GM12801 (cell line): Measurements from ENCODE around the gene SP1.

Source experiments
- TF ChIP-seq, protein P1 (sequence below): IDR thresholded peaks from one replicate; pipeline ENCODE4 v1.5.1; 2011; ENCODE audit warnings: control low read depth; ENCODE audit not compliant: insufficient read length; ENCODE audit errors: extremely low read depth

The SP1 gene

DNA sequence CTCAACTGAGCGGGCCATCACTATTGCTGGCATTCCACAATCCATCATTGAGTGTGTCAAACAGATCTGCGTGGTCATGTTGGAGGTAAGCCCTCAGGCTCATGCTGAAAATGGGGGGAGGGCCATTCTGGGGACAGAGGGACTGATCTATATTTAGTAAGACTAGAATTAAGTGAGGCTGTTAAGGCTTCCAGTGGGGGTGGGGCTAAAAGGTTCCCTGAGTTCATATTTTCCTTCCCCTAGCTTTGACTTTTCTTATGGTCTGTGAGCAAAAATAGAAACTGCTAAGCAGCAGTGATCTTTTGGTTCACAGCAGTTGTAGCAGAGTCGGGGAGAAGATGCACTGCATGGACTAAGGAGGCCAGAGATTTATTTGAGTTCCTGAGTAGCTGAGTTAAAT is 81.1 kb downstream of the SP1 start:
- TF ChIP-seq, protein P1, sequence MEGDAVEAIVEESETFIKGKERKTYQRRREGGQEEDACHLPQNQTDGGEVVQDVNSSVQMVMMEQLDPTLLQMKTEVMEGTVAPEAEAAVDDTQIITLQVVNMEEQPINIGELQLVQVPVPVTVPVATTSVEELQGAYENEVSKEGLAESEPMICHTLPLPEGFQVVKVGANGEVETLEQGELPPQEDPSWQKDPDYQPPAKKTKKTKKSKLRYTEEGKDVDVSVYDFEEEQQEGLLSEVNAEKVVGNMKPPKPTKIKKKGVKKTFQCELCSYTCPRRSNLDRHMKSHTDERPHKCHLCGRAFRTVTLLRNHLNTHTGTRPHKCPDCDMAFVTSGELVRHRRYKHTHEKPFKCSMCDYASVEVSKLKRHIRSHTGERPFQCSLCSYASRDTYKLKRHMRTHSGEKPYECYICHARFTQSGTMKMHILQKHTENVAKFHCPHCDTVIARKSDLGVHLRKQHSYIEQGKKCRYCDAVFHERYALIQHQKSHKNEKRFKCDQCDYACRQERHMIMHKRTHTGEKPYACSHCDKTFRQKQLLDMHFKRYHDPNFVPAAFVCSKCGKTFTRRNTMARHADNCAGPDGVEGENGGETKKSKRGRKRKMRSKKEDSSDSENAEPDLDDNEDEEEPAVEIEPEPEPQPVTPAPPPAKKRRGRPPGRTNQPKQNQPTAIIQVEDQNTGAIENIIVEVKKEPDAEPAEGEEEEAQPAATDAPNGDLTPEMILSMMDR, result no peak

DNA sequence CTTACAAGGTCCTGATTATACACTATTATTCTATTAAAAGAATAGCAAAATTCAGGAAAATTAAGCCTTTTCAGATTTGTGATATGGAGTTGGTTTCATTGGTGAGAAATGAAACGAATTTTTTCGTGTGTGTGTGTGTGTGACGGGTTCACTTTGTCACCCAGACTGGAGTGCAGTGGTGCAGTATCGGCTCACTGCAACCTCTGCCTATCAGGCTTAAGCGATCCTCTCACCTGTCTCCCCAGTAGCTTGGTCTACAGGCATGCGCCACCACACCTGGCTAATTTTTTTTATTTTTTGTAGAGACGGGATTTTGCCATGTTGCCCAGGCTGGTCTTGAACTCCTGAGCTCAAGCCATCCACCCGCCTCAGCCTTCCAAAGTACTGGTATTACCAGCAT is 81.6 kb downstream of the SP1 start:
- TF ChIP-seq, protein P1, result no peak

DNA sequence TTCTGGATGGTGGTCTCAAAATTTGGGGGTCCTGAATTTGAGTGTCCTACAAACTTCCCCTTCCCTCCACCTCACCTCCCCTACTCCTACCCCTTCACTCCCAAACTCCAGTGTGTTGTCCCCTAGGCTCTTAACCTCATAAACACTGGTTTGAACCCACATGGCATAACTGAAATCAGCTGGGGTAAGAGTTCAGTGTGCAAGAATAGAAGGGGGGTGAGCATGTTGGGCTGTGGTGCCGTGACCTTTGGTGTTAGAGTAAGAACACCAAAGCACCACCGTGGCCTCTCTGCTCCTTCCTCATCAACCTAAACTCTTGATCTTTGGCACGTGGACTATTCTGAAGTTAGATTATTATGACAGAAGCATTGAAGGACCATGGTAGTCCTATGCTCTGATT is 83.0 kb downstream of the SP1 start:
- TF ChIP-seq, protein P1, result no peak

DNA sequence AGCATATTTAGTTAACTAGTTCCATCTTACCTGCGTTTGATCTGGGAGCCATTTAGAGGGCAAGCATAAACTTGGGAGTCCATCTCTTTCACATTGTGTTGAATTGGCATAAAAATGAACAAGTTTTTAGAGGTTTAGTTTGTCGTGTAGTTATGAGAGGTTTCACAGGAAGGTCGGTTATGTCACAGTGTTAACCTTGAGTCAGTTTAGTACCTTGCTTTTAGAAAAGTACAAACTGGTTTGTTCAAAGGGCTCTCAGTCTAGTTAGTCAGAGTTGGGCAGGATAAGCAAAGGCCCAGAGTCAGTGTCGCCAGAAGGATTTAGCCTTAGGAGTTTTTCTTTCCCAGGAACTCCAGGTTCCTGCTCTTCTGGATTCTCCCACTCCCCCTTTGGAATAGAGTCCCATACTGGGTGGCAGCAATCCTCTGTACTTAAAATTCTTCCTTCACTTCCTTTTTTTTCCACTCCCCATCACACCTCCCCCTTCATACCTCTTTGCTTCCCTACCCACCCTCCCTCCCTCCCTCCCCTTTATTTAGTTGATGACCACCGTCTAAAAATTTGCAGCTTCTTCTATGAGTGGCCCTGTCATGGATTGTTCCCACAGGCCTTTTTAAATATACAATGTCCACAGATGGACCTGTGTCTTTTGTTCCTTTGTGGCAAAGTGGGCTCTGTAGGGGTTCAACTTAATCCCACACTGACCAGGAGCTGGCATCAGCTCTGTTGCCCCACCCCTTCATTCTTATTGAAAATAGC is 84.0 kb downstream of the SP1 start:
- TF ChIP-seq, protein P1, result no peak

DNA sequence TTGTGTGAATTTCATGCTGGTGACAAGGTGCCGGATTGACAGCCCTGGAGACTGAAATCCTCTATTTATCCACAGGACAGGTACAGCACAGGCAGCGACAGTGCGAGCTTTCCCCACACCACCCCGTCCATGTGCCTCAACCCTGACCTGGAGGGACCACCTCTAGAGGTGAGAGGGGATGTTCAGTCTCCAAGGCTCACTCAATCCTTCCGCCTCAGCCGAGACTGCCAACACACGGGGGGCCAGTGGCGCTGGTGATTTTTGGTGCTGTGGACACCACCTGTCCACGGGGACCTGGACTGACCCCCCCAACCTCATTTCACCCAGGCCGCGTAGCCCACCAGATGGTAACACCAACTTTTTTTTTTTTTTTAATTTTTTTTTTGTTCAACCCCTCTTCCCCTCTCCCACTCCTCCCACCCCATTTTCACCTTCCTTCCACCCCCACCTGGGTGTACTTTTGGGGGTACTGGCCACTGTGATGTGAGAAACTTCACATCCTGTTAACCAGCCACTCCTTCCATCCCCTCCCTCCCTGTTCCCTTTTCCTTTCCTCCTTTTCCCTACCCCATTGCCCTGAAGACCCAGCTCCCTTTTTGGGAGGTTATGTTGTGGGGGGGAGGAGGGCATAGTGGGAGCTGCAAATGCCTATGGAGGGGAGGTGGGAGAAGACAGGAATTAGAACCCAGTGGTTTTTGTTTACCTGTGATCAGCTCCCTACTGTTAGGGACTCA is 84.9 kb downstream of the SP1 start:
- TF ChIP-seq, protein P1, result no peak

DNA sequence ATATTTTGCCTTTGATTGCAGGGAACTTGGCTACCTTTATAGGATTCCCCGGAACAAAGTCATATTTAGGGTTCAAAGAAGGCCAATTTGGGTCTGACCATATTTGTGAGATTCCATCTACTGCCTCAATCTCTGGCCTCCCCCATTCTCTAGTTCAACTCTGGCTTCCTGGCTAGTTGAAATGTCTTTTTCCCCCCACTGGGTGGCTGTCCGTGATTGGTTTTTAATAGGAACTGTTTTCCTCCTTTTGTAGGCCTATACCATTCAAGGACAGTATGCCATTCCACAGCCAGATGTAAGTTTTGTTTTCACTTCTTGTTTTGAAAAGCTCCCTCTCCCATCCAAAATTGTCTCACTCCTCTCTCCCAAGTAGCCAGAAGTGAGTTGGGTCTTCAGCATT is 85.7 kb downstream of the SP1 start:
- TF ChIP-seq, protein P1, result no peak
